Left ventricle myocardium inferior (tissue), 1 donor: ENCODE results near the gene ZNF10. TPM values are rescaled to one million over a fixed set of nuclear protein-coding genes. Genes with fewer than 3 reads are reported as not detected.

Experiments
- DNase-seq: peaks from one replicate; pipeline ENCODE4 v3.0.0-alpha.2; 2020
- H3K27ac ChIP-seq: fragments of 200-600 bp; replicated peaks from 2 replicates; pipeline ENCODE4 v1.8.0; 2021
- H3K27me3 ChIP-seq: fragments of 200-600 bp; 2 replicates; pipeline ENCODE4 v1.8.0; 2021; ENCODE audit warnings: low read depth
- H3K36me3 ChIP-seq: fragments of 200-600 bp; 2 replicates; pipeline ENCODE4 v1.8.0; 2021
- H3K4me1 ChIP-seq: fragments of 200-600 bp; 2 replicates; pipeline ENCODE4 v1.8.0; 2021
- H3K4me3 ChIP-seq: fragments of 200-600 bp; 2 replicates; pipeline ENCODE4 v1.8.0; 2021; ENCODE audit warnings: mild to moderate bottlenecking, moderate library complexity
- H3K9me3 ChIP-seq: fragments of 200-600 bp; replicated peaks from 2 replicates; pipeline ENCODE4 v1.8.0; 2021
- CTCF ChIP-seq: fragments of 200-600 bp; IDR thresholded peaks from 2 replicates; pipeline ENCODE4 v1.8.0; 2021; ENCODE audit warnings: antibody characterized with exemption, mild to moderate bottlenecking, borderline replicate concordance
- intact Hi-C: fragments of 100-400 bp; cut with micrococcal nuclease; formaldehyde crosslinking; loops from one replicate; pipeline ENCODE4 v1.11.0; 2022
- total RNA-seq: library from RNA; stranded (reverse); fragmentation: NEBNext Ultra II Directional; extraction: Animal tissue kit (Norgen Biotek cat#: 25700); gene quantifications from one replicate; pipeline ENCODE4 v1.2.1, GENCODE V29; 2021
- donor health status: DM: no; HTN: yes; CAD: no; lungs with severe emphysema.

Gene ZNF10
- total RNA-seq, 1 donor from 2014 or later: 5.6 TPM

DNA sequence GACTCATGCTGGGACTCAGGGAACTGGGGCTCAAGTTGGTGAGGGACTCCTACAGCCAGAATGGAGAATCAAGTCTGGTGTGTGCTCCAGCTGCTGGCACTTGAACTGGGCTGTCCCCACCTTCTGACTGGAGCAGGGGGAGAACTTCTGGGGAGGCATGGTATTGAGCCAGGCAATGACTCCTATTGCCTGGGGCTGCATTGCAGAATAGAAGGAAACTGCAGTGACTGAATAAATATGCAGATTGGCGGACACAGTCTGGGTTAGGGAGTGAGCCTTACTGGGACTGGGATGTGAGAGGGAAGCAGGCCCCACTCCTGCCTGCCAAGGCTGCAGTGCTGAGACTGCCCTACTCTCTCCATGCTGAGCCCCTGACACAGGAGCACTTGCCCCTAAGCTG lies 42.1 kb downstream of the ZNF10 start:
- no peak overlapping the region for H3K4me3 ChIP-seq
- peaks cover 94% of the 10 kb centered on the region for H3K9me3 ChIP-seq
- no peak for DNase-seq
- intact Hi-C loops: no loop called here
- no peak overlapping the region for H3K27ac ChIP-seq
- no peaks in the 10 kb centered on the region for H3K4me1 ChIP-seq
- H3K27me3 ChIP-seq: no peaks in the 10 kb centered on the region
- no peaks in the 10 kb centered on the region for H3K36me3 ChIP-seq
- TF ChIP-seq CTCF: no peak

- intact Hi-C loops: no loop called here
- no peak for TF ChIP-seq CTCF
- Histone ChIP-seq H3K4me1 (no peaks in the 10 kb centered on the region), H3K27ac (no peak overlapping the region), H3K36me3 (no peaks in the 10 kb centered on the region), H3K9me3 (peaks cover 95% of the 10 kb centered on the region), H3K27me3 (no peaks in the 10 kb centered on the region), H3K4me3 (no peak overlapping the region)
- DNase-seq: no peak
Observed at GRCh38 chr12:133174901-133175300, 44.5 kb downstream of the ZNF10 start.

GRCh38 chr12:133180669-133181068 lies 50.2 kb downstream of the ZNF10 start:
- peak overlapping the region; percentile 77 for H3K27ac ChIP-seq

DNA sequence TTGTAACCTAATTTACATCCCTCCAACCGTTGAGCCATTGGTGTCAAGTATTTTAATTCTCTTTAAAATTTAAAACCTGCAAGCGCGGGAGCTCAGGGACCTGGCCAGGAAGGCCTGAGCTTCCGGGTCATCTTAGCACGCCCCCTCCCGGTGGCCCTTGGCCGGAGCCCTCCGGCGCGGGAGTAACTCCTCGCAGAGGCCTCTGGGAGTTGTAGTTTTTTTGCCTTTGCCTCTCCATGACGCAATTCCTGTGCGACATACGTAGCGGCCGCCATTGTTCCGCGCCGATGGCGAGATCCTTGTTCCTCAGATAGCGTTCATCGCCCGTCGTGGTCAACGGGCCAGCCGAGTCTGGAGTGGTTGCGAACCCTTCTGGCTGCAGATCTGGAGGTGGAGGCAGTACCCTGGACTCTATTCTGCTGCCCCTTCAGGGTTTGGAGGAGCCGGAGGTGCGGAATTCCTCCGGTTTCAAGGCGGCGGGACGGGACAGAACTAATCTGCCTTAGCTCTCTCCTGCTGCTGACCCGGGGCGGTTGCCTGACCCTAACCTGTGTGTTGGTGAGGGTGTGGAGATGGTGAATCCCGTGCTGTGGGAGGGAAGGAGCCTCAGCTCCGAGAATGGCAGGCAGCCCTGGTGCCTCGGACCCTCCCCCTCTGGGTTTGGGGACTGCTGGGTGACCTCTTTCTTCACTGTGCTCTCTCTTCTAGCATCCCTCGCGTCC lies 51.0 kb downstream of the ZNF10 start, which contains the start of gene ZNF268:
TSS of gene ZNF268 (plus strand) at position 258 of the 722 bp plus-strand sequence. CDS start 503 bp downstream, outside the sequence.
- H3K4me1 ChIP-seq: peaks cover 19% of the 10 kb centered on the region
- H3K9me3 ChIP-seq: peaks cover 82% of the 10 kb centered on the region
- H3K27me3 ChIP-seq: no peaks in the 10 kb centered on the region
- peaks cover 39% of the 10 kb centered on the region for H3K36me3 ChIP-seq
- intact Hi-C loops: no loop called here
- peak; percentile 85 for TF ChIP-seq CTCF
- peak within 1 kb of the TSS; percentile 91 for H3K4me3 ChIP-seq
- peak within 1 kb of the TSS; percentile 77 for H3K27ac ChIP-seq
- peak; percentile 91 for DNase-seq

More at GRCh38 chr12:133180669-133181068, 50.2 kb downstream of the ZNF10 start:
- peak overlapping the region; percentile 91 for H3K4me3 ChIP-seq
- intact Hi-C loops: no loop called here
- no peaks in the 10 kb centered on the region for H3K27me3 ChIP-seq
- no peak for DNase-seq
- H3K4me1 ChIP-seq: peaks cover 19% of the 10 kb centered on the region
- peaks cover 32% of the 10 kb centered on the region for H3K36me3 ChIP-seq
- TF ChIP-seq CTCF: no peak
- peaks cover 82% of the 10 kb centered on the region for H3K9me3 ChIP-seq

DNA sequence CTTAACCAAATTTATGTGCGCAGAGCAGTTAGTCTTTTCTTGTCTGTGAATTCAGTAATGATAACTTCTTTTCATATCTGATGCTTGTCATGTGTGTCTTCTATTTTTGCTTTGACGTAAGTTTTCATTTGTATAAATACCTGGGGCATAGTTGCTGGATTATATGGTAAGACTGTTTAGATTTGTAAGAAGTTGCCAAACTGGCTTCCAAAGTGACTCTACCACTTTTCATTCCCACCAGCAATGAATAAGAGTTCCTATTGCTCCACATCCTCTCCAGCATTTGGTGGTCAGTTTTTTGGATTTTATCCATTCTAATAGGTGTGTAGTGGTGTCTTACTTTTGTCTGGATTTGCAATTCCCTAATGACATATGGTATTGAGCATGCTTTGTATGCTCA lies 59.7 kb downstream of the ZNF10 start:
- H3K4me1 ChIP-seq: no peaks in the 10 kb centered on the region
- H3K27me3 ChIP-seq: no peaks in the 10 kb centered on the region
- H3K27ac ChIP-seq: no peak overlapping the region
- no peak for DNase-seq
- peaks cover 100% of the 10 kb centered on the region for H3K36me3 ChIP-seq
- intact Hi-C loops: no loop called here
- peaks cover 100% of the 10 kb centered on the region for H3K9me3 ChIP-seq
- no peak for TF ChIP-seq CTCF
- H3K4me3 ChIP-seq: no peak overlapping the region
